GM18502 (cell line): ENCODE data around the gene NUP93.
"Not testable (repeated sequence)": the region's sequence is repeated elsewhere in the genome, so short reads cannot be mapped to it uniquely, and the experiment has no call there.

Source experiments
- ATAC-seq: cut with Tn5 transposase; IDR thresholded peaks from one replicate; pipeline ENCODE4 v1.9.1; 2021; ENCODE audit warnings: mild to moderate bottlenecking; ENCODE audit not compliant: unreplicated experiment, poor library complexity

NUP93 gene

DNA sequence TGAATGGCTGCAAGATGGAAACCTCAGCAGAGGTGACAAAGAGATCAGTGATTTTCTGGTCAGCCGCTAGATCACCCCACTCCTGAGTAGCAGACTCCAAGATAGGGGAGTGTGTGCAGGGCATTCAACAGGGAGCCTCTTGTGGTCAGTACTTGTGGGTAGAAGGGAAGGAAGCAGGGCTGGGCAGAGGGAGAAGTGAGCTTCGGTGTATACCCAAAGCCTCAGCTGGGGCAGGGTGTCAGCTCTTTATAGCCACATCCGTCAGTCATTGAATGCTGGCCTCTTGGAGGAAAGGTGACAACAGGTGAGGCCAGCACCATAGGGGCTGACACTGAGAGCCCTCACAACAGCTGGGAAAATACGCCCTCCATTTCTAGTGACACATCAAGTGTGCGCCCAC, 132.8 kb downstream of the NUP93 start:
- no peak for ATAC-seq

DNA sequence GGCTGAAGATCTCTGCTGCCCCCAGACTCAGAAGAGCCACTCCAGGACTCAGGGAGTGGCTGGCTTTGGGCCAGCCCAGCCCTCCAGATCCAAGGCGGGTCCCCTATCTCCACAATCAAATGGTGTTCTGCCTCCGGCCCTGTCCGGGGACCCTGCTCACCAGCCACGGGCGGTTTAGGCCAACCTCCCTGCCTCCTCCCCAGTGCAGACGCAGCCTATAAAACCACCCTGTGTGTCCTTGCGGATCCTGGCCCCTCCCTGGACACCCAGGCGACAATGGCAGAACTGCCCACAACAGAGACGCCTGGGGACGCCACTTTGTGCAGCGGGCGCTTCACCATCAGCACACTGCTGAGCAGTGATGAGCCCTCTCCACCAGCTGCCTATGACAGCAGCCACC, 135.0 kb downstream of the NUP93 start, which contains the start of gene SLC12A3:
Gene SLC12A3, plus strand, starts transcription at position 248 of the 400 bp plus-strand sequence. Its CDS starts 29 bp downstream, at position 277.
- no peak for ATAC-seq

- no peak for ATAC-seq
Observed at GRCh38 chr16:56865394-56866062, 135.6 kb downstream of the NUP93 start.

- ATAC-seq: no peak
Observed at GRCh38 chr16:56866955-56867830, 137.3 kb downstream of the NUP93 start.

- no peak for ATAC-seq
Observed at GRCh38 chr16:56868175-56868574, 138.2 kb downstream of the NUP93 start.

DNA sequence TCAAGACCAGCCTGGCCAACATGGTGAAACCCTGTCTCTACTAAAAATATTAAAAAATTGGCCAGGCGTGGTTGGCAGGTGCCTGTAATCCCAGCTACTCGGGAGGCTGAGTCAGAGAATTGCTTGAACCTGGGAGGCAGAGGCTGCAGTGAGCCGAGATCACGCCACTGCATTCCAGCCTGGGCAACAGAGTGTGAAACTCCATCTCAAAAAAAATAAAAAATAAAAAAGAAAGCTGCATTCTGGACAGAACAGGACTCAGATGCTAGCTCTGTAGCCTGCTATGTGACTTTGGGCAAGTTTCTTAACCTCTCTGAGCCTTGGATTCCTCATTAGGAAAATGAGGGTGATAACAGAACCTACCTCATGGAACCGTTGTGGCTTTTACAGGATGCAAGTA, 138.8 kb downstream of the NUP93 start:
- ATAC-seq: not testable (repeated sequence)

GRCh38 chr16:56869513-56870275, 139.8 kb downstream of the NUP93 start:
- no peak for ATAC-seq

GRCh38 chr16:56870276-56870888, 140.5 kb downstream of the NUP93 start:
- ATAC-seq: no peak

GRCh38 chr16:56871172-56871593, 141.3 kb downstream of the NUP93 start:
- ATAC-seq: peak; percentile 65

- ATAC-seq: no peak
Observed at GRCh38 chr16:56872863-56873391, 143.0 kb downstream of the NUP93 start.

DNA sequence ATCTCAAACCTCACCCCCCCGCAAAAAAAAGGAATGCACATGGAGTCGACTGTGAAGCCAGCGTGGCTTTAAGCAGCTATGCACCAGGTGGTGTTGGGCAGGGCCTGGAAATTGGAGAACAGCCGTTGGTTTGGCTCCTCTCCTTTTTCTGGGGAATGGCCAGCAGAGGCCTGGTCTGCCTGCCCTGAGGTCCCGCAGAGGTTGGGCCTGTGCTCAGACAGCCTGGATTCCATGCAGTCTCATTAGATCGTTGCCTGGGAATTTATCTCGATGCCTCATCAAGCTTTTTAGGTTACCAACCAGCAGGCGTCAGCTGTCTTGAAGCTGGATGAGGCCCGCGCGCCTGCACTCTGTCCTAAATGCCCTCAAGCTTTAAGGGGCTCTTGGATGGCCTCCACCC, 144.9 kb downstream of the NUP93 start:
- no peak for ATAC-seq

- no peak for ATAC-seq
Observed at GRCh38 chr16:56876048-56876447, 146.1 kb downstream of the NUP93 start.

DNA sequence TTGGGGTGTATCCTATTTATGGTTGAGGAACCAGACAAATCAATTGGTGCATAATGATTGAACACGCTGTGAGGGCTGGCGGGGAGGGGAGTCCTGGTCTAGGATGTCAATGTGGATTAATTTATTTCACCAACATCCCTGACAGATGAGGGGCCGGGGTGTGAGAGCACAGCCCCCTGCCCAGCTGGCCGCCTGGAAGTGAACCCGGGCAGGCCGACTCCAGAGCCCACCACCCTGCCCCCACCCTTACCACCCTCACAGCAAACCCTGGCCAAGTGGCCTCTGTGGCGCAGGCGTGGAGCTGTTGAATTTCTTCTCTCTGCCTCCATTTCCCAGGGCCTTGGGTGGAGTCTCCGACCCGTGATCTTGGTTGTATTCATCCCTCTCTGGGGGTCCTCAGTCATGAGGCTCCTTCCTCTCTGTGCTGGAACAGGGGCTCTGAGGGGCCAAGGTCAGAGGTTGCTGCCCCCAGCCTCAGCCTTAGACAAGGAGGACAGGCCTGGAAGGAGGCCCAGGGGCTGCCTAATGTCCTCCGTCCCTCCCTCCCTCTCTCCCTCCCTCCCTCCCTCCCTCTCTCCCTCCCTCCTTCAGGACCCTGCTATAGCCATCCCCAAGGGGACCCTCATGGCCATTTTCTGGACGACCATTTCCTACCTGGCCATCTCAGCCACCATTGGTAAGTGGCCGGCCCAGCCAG, 147.7 kb downstream of the NUP93 start:
- ATAC-seq: no peak

DNA sequence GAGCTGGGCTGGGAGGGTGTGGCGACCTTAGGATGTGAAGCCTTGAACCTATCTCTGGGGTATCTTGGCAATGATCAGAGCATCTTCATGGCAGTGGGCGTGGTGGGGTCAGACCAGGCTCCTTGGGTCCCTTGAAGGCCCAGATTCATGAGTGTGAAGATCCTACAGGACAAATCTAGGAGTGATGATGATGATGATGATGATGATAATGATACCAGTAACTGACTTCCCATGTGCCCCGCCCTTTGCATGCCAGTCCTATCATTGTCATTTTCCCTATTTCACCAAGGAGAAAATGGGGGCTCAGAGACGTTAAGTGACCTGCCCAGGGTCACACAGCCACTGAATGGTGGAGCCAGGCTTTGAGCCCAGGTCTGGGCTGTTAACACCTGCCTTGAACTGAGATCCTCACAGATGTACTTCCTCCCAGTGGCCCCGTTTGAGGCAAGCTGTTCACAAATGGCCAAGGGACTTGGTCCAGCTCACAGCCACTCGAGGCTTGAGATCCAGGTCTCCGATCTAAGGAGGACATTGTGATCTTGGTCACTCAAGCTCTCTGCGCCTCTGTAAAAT, 148.4 kb downstream of the NUP93 start:
- ATAC-seq: no peak

DNA sequence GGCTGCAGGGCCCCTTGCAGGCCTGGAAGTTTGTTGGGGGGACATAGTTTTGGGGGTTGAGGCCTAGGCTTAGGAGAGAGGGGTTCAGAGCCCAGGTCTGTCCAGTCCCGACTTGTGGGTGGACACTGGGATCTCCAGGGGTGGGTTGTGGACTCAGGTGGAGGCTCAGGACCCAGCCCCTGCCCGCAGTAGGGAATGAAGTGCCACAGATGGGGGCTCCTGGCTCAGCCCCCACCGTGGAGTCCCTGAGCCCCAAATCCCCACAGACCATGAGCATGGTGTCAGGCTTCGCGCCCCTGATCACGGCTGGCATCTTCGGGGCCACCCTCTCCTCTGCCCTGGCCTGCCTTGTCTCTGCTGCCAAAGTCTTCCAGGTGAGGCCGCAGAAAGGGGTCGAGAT, 149.3 kb downstream of the NUP93 start:
- no peak for ATAC-seq

GRCh38 chr16:56880176-56880575, 150.2 kb downstream of the NUP93 start:
- no peak for ATAC-seq

GRCh38 chr16:56880685-56881084, 150.8 kb downstream of the NUP93 start:
- ATAC-seq: no peak

DNA sequence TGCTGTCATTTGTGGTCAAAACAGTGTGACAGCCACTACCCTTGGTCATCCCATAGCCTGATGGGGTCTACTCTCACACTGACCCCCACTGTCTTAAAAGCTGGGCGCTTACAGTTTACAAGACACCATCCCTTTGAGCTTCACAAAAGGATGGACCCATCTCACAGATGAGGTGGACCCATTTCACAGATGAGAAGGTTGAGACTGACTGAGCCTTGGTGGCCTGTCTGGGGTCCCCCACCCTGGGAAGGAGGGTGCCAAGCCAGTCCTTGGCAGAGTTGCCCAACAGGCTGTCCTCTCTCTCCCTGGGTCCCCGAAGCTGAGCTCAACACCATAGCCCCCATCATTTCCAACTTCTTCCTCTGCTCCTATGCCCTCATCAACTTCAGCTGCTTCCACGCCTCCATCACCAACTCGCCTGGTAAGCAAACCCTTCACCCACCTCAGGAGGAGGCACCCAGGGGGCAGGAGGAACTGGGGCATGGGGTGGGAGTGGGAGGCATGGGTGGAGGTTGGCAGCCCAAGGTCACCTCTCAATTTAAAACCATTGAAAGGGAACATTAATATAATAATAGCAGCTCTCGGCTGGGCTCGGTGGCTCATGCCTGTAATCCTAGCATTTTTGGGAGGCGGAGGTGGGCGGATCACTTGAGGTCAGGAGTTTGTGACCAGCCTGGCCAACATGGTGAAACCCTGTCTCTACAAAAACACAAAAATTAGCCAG, 152.3 kb downstream of the NUP93 start:
- ATAC-seq: no peak

- ATAC-seq: no peak
Observed at GRCh38 chr16:56883586-56883985, 153.7 kb downstream of the NUP93 start.
